Head of caudate nucleus (tissue), 42 donors: ENCODE results near the gene SYNE1.

ENCODE experiments used
- DNase-seq, 42 donors: peaks; one replicate each; pipeline versions ENCODE4 v3.0.0 to v3.0.0-alpha.2; 2020 to 2021; ENCODE audit warnings: mixed read lengths in 7 of 42
- intact Hi-C: fragments of 100-400 bp; cut with DNase I; formaldehyde crosslinking; loops from one replicate; pipeline ENCODE4 v1.15.0; 2022

Gene SYNE1

DNA sequence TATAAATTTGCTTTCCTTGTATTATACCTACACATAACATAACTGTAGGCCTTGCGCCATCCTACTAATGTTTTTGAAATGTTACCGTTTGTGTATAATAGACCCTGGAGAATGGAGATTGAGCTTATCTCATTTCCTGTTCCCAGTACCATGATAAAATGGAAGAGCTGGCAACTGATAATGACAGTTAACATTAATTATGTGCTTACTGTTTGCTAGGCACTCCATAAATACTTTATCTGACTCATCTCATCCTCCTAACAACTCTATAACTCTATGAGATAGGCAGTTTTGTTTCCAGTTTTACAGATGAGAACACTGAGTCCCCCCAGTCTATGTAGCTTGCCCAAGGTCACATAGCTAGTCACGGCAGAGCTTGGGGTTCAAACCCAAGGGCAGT is 396.7 kb downstream of the SYNE1 start:
- no peak for DNase-seq
- intact Hi-C loops, result no loop called here

DNA sequence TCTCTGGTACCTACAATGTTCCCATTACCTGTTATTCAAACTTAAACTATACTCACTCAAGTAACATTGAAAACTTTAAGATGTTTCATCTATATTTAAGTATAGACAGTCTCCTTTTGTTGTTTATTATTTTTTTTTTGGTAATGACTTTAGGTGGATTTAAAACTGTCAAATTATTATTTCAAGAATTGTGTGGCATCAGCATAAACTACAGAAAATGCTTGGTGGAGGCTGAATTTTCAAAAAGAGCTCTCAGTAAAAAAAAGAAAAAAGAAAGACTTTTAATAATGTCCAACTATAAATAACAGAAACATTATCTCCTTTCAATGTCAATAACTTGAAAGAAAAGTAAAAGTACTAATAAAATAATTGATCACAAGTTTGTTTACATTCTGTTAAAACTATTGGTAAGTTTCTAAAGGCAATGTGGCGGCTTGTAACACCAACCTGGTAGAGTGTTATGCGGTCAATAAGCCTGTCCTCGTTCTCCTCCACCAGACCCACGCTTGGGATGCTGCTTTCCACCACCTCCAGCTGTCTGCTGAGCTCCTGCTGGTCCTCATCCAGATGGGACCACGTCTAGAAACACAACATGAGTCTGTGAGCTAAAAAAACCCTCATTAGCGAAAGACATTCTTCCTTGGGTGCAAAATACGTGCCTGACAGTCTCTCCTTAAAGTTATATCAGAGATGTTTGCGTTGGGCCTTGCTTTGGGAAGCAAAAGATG is 400.6 kb downstream of the SYNE1 start:
- no peak for DNase-seq
- intact Hi-C loops, result no loop called here

DNA sequence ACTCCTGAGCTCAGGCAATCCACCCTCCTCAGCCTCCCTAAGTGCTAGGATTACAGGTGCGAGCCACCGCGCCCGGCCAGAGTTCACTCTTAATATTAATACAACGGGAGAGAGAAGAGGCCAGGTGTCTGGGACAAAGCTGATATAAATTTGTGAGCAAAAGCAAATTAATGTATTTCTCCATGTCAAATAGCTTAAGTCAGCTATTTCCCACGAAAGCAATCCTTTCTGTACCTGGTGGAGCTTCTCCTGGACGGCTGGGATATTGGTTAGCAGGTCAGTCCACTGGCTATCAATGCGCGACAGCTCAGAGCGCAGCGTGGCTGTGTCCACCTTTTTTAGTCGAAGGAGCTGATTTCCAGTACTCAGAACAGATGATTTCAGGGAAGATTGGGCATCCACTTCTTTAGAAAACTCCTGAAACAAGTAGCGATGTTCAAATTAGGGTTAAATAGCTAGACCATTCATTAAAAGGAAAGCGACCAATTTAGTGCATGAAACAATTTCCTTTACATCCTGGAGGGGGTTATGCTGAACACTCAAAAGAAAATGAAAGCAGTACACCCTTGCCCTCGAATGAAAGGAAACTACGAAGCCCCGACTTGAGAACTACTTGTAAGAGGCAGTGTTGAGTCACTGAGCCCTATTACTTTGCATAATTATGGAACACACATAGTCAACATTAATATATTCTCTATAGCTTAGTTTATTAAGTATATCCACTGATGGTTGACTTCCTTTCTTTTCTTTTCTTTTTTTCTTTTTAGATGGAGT is 403.4 kb downstream of the SYNE1 start:
- intact Hi-C loops, result no loop called here
- no peak for DNase-seq

DNA sequence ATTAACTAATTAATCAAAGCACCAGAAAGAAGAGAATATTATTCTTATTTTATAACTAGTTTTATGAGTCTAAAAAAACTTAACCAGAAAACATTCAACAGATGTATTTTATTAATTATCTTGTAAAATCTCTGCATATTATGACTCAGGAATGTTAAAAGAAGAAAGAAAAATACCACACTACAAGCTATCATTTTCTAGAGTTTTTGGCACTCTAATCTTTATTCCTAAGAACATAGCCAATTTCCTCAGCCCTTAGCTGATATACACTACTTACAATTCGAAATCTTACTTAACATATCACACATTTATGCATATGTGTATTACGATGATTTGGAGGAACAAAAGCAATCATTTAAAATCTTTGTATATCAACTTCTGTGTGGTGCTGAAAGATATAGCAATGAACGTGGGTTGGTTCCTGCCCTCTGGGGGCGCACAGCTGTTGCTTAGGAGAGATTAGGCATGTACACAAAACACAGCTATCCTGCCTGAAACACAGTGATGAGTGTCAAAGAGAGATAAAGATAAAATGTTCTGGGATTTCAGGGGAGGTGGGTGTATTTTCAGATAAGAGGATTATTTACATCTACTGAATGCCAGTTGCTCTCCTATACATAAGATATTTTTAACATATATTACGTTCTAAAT is 404.5 kb downstream of the SYNE1 start:
- no peak for DNase-seq
- intact Hi-C loops, result no loop called here

DNA sequence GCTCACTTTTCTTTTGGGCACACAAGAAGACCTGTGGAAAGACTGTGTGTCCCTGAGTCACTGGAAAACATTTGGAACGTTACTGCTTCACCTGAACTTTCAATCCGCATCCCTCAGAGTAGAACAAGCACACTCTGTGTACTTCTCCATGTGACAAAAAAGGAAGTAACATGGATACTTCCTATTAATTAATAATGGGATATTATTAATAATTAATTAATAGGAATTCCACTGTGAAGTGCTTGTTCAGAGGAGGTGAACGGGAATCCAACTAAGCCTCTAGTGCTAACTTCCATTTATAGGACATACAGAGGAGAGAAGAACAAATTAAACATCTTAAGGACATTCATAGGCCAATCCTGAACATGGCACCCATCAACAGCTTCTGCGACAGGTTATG is 407.8 kb downstream of the SYNE1 start:
- DNase-seq, result no peak
- intact Hi-C loops, result no loop called here

DNA sequence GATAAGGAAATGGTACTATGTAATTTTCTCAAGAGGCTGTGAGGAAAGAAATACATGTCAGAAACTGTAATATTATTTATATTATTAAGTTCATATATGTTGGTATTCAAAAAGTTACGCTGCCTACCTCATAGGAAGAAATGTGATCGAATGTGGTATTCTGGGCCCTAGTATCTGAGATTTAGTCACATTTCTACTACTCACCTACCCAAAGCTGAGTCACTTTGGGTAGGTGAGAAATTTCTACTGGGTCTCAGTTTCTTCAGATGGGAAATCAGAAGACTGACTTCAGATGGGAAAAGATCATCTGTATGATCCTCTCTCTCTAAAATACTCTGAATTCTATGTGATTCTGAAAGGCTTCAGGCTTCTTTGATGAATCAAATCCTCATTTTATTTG is 411.0 kb downstream of the SYNE1 start:
- intact Hi-C loops, result no loop called here

DNA sequence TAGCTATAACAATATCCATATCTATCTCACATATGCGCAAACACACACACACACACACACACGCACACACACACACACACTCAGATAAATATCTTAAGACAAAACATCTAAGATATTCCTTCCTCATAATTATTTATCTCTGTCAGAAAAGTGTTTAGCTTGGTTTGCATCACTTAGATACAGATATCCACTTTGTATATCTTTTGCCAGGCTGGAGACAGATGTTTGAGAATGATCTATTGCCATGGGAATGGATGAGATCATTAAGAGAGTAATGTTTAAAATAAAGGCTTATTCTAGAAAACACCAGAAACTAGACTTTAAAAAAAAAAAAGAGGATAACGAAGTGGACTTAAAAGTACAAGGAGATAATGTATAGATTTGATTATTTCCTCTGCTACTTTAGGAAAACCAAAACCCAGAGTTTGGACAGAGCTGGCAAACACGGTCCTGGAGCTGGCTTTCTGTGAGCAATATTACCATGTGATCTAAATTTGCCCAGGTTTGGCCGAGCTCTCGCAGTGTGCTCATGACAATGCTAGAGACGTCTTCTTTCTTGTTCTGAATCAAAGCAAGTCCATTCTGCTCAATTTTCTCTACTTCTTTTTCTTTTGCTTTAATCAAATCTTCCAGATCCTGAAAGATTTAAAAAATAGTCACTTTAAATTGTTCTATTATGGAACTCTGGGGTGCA is 411.8 kb downstream of the SYNE1 start:
- intact Hi-C loops, result no loop called here
- no peak for DNase-seq

More for the DNA sequence above, 411.0 kb downstream of the SYNE1 start:
- DNase-seq, result no peak

DNA sequence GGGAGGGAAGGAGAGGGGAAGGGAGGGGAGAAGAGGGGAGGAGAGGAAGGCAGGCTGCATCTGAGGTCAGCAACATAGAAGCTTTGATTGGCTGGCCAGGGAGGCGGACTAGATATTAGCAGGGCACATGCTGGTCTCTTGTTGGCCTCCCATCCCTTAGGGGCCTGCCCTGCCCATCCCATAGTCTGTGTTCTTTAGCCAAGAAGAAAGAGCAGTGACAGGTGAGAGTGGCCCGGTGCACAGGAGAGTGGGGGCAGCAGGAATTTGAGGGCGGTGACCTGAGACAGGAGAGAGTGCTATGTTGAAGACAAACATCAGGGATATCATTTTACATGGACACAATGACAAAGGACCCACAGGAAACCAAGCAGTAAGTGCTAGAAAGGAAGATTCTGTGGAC is 413.5 kb downstream of the SYNE1 start:
- DNase-seq, result no peak
- intact Hi-C loops, result no loop called here

DNA sequence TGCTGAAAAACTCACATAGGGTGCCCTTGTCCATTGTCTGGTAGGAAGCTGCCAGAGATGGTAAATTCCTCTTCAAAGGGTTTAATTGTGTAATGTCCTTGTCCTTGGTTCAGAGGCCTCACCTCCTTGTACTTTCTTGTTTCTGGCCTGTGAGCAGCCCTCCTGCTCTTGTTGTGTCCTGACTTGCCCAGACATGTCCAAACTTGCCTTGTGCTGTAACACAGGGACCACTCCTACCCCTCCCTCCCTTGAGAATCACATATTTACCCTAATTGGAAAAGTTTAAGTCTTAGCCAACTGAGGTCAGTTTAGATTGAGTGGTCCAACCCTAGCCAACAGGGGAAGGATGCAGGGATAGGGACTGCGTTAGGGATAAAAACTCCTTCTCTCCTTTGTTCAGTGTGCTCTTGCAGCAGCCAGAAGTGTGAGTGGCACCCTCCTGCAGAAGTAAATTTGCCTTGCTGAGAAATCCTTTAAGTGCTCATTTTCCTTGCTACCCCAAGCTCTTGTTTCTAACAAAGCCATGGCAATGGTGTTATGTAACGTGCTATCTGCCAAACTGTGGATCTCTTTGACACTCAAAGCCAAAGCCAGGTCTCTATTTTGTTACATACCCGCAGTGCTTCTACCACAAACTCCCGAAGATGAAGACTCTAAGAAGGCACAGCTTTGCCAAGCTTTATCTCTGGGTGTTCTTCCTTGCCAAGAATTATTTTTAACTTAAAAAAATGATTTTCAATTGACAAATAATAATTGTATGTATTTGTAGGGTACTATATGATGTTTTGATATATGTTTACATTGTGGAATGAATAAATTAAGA is 415.1 kb downstream of the SYNE1 start:
- DNase-seq, result no peak
- intact Hi-C loops, result no loop called here

DNA sequence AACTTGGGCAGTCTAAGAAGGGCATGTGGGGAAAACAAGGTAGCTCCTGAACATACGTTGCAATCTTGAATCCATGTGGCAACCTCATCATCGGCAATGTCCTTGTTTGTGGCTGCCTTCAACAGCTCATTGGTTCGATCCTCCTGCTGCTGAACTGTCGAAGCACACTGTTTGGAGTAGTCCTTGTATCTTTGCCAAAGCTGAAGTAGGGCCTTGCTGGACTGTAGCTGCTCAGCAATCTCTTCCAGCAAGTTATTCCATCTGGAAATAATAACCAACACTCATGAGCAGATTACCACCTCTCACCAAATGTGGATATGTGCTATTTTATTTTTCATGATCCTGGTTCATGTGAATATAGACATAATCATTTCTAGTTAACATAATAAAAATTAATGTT is 416.4 kb downstream of the SYNE1 start:
- intact Hi-C loops, result no loop called here
- DNase-seq, result no peak

DNA sequence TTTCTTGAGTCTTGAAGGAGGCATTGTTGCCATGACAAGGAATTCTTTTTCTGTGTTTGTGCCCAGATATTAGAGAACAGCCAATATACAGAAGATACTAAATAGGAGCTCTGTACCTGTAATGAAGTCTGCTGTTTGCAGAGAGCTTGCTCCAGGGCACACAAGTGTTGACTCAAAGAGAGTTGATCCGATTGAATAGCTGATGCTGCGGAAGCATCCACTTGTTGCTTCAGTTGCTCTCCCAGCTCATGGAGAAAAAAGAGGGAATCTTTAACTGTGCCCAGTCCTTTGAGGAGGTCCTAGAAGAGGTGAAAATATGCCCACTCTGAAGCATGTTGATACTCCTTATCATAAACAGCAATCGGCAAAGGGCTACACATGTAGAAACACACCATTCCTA is 418.3 kb downstream of the SYNE1 start:
- intact Hi-C loops, result loop anchor here (10.0 kb wide), 1 partner anchor 46 kb away; no protein-coding TSS in a partner anchor
- DNase-seq, result no peak

DNA sequence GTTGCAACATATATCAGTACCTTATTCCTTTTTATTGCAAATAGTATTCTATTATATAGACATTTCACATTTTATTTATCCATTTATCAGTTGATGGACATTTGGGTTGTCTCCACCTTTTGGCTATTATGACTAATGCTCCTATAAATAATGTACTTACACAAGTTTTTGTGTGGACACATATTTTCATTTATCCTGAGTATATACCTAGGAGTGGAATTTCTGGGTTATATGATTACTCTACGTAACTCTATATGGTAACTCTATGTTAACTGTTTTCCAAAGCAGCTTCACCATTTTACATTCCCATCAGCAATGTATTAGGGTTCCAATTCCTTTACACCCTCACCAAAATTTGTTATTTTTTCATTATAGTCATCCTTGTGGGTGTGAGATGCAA is 424.7 kb downstream of the SYNE1 start:
- DNase-seq, result no peak
- intact Hi-C loops, result loop anchor here (10.0 kb wide), 1 partner anchor 52 kb away; no protein-coding TSS in a partner anchor

DNA sequence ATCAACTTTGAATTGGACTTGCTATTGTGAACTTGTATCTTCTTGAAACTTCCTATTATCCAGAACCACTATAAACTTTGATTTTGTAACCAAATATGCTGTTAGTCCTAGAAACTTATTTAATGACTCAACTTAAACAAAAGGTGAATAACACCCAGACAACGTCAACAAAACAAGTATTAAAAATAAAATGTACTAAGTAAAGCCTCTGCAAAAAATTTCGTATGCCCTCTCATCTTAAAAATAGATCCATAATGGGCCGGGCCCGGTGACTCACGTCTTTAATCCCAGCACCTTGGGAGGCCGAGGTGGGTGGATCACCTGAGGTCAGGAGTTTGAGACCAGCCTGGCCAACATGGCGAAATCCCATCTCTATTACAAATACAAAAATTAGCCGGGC is 428.0 kb downstream of the SYNE1 start:
- DNase-seq, result no peak
- intact Hi-C loops, result no loop called here

DNA sequence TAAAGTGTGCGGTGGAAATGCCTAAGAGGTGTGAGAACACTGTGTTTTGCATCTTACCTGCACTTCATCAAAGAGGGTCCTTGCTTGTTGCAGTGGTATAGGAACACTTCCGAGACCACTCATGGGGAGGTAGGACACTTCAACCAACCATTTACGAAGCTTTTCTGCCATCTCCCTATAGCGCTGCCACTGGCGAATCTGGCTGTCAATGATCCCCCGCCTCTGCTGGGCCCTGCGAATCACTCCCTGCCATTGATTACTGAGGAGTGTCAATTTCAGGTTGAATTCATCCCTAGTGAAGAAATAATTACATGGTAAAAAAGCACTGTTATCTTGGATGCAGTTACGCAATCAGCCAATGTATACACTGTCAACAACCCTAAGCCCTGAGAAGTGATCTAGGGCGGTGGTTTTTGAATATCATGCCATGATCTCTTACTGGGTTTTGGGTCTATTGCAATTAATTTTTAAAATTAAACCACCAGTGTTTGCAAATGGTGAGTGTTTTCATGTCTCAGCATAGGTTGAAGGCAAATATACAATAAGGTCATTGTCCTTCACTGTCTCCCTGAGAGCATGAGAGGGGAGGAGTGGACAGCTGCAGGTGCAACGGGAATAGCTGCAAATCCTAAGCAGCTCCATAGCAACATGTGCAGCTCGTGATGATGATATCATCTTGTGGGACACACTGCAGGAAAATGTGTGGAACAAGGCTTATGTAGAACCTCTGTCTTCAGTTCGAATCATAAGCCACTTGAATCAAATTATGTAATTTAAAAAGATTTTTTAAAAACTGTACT is 429.0 kb downstream of the SYNE1 start:
- peak in 5 of 42 donors; percentile 16 to 43 (median 39) for DNase-seq
- intact Hi-C loops, result no loop called here

DNA sequence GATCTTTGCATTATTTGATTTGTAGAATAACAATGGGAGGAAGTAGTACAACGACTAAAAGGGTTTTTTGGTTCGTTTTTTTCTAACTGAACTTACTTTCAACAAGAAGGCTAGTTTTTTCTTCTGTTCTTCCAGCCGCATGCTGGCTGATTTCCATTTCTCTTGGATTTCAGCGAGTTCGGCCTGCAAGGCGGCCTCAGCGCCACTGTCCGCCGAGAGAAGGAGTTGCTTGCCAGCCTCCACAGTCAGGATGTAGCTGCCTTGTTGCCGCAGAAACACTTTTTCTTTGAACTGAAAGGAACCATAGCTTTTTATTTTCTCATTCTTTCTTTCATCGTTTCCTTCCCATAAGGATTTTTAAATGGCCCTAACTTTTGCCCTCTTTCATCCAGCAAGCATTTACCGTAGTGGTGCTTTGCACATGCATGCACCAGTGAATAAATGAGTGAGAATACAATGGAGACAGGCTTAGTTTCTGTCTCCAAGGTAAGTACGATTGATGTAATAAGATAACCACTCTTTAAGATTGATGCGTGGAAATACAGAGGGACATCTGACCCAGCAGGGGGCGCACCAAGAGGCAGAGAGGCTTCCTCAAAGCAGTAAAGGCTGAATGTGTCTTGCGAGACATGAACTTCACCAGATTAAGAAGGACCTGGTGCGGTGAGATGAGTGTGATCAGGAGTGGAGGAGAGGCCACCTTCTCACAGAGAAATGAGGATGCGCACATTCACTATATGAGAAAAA is 430.9 kb downstream of the SYNE1 start:
- intact Hi-C loops, result no loop called here
- DNase-seq, result peak in 23 of 42 donors; percentile 9 to 70 (median 34)

DNA sequence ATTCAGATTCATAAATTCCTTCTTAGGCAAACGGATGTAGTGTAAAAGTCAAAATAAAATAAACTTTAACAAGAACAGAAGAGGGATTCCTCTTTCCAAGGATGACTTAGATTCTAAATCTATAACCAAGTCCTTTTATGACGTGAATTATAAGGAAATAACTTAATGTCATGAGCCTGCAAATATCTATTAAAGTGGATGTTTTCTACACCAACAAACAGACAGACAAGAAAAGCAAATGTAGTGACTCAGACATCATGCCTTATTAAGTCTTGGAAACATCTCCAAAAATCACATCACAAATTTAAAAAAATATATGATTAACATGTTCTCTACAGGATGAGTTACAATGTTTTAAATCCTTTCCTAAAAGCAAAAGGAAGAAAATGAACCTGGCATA is 432.6 kb downstream of the SYNE1 start:
- intact Hi-C loops, result no loop called here
- no peak for DNase-seq

DNA sequence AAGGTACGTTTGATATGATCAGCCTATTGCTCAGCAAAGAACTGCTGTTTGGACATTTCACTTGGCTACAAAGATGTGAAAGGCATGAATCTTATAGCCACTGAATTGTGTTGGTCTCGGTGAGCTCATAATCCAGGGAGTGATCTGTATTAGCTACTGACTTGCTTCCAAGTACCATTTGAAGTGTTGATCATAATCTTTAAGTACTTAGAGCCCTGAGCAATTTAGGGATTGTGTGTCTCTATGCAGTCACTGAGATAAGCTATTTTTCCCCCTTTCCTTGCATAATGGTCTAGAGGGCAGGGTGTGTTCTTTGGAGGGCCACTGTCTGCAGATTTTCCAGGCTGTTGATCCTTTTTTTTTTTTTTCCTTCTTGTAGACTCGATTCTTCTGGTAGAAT is 436.0 kb downstream of the SYNE1 start:
- DNase-seq, result no peak
- intact Hi-C loops, result no loop called here
